ENCODE data around the gene SYTL3.

DNA sequence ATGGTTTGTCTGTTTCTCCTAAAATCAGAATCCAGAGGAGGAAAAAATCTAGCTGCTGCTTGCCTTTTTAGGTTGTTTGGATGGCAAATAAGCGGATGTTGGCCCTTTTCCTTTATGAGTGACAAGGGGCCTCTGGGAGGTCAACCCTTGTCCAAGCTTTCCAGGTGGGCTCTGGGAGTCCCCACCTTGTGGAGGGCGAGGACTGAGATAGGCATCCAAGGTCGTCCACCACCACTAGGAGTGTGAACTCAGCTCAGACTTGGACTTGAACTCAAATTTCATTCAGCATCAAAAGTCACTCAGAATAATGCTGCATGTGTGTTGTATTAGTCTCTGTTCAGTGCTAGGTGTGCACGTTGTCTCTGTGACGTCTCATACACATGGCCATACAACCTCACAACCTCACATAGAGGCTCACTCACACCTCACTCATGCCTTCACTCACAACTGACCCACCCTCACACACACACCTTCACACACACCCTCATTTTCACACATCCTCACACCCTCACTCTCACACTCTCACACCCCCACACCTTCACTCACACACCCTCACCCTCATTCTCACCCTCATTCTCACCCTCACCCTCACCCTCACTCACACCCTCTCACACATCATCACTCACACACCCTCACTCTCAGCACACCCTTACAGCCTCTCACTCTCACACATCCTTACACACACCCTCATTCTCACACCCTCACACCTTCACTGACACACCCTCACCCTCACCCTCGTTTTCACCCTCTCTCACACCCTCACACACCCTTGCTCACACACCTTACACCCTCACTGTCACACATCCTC is 23.3 kb upstream of the SYTL3 start:
- TF ChIP-seq FOXM1 (IDR thresholded peaks at IDR 0.05; ENCODE audit: borderline replicate concordance) (no peak), BHLHE40 (IDR thresholded peaks at IDR 0.05; ENCODE audit: borderline replicate concordance) (no peak), TARDBP (IDR thresholded peaks at IDR 0.05) (peak; percentile 57; the same call in 1 of the 2 replicates), SUZ12 (IDR thresholded peaks at IDR 0.05) (no peak), FOXK2 (IDR thresholded peaks at IDR 0.05) (no peak), ELF4 (IDR thresholded peaks at IDR 0.05) (no peak), NFRKB (IDR thresholded peaks at IDR 0.05) (no peak)

Data from HEK293T (cell line).